Breast epithelium (tissue), 4 donors: ENCODE measurements around the gene ZW10. TPM values are rescaled to one million over a fixed set of nuclear protein-coding genes. Genes with fewer than 3 reads are reported as not detected.

Source experiments
- DNase-seq, 2 donors: peaks; one replicate each; pipeline ENCODE4 v3.0.0-alpha.2; 2019; ENCODE audit warnings: low spot score in 2 of 2
- H3K27ac ChIP-seq, 2 donors: fragments of 200-600 bp; sonication (generic) in 1 of 2; one replicate each; pipeline ENCODE4 v1.5.1; 2016 to 2019; ENCODE audit warnings: mild to moderate bottlenecking in 1 of 2
- H3K27me3 ChIP-seq, 2 donors: fragments of 200-600 bp; sonication (generic) in 1 of 2; one replicate each; pipeline versions ENCODE4 v1.5.1 to v1.6.0; 2017 to 2019; ENCODE audit warnings: control low read depth in 1 of 2, mild to moderate bottlenecking in 1 of 2
- H3K36me3 ChIP-seq: fragments of 200-600 bp; one replicate; pipeline ENCODE4 v1.5.1; 2019
- H3K4me1 ChIP-seq, 2 donors: fragments of 200-600 bp; sonication (generic); one replicate each; pipeline ENCODE4 v1.5.1; 2016 to 2019; ENCODE audit warnings: control low read depth in 1 of 2
- H3K4me3 ChIP-seq, 3 donors: fragments of 200-600 bp; sonication (generic); 1 replicate in 2 of 3; 2 replicates in 1 of 3; pipeline ENCODE4 v1.5.1; 2016 to 2019; ENCODE audit warnings: mild to moderate bottlenecking in 3 of 3, moderate library complexity in 2 of 3
- H3K9me3 ChIP-seq, 2 donors: fragments of 200-600 bp; sonication (generic) in 1 of 2; one replicate each; pipeline ENCODE4 v1.5.1; 2016 to 2019; ENCODE audit warnings: control low read depth in 1 of 2
- POLR2A ChIP-seq: fragments of 450-650 bp; IDR thresholded peaks from one replicate; pipeline ENCODE4 v1.6.1; 2016; ENCODE audit warnings: antibody characterized with exemption, mild to moderate bottlenecking, moderate library complexity
- POLR2AphosphoS5 ChIP-seq, 3 donors: sonication (generic); formaldehyde crosslinking; IDR thresholded peaks; one replicate each; pipeline ENCODE4 v1.6.1; 2017; ENCODE audit warnings: antibody characterized with exemption in 3 of 3
- intact Hi-C: fragments of 100-400 bp; cut with DNase I; formaldehyde crosslinking; loops from one replicate; pipeline ENCODE4 v1.15.1; 2023; ENCODE audit warnings: low total_unique reads
- total RNA-seq, 3 donors: library from RNA; depleted of rRNA; stranded (reverse); fragments of >200 nt; gene quantifications; one replicate each; pipeline ENCODE4 v1.1.0, GENCODE V29; 2016
- TF ChIP-seq, protein P1 (sequence below), 3 donors: fragments of 450-650 bp; IDR thresholded peaks; one replicate each; pipeline ENCODE4 v1.5.1; 2016 to 2017; ENCODE audit warnings: antibody characterized with exemption in 3 of 3, mild to moderate bottlenecking in 3 of 3, moderate library complexity in 3 of 3

Gene ZW10
- total RNA-seq, 3 donors from 2014 or later: 11.5 to 20.8 (median 18.7) TPM

DNA sequence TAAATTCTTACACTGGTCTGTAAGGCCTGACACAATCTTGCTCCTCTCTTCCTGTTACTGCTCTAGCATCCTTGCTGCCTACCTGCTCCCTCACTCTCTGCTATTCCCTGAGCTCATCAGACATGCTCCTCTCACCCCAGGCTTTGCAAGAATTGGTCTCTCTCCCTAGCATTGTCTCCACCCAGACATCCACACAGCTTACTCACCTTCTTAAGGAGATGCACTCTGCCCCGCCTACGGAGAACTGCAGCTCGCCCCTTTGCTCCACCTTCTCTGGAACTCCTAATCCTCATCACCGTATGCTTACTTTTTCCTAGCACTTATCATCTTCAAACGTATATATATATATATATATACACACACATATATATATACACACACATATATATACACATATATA, 44.0 kb downstream of the ZW10 start:
- intact Hi-C loops: no loop called here
- DNase-seq: no peak
- Histone ChIP-seq H3K4me1 (no peaks in the 10 kb centered on the region), H3K27me3 (no peaks in the 10 kb centered on the region), H3K36me3 (no peaks in the 10 kb centered on the region), H3K27ac (no peak overlapping the region), H3K4me3 (no peak overlapping the region), H3K9me3 (no peaks in the 10 kb centered on the region)
- TF ChIP-seq, protein P1, sequence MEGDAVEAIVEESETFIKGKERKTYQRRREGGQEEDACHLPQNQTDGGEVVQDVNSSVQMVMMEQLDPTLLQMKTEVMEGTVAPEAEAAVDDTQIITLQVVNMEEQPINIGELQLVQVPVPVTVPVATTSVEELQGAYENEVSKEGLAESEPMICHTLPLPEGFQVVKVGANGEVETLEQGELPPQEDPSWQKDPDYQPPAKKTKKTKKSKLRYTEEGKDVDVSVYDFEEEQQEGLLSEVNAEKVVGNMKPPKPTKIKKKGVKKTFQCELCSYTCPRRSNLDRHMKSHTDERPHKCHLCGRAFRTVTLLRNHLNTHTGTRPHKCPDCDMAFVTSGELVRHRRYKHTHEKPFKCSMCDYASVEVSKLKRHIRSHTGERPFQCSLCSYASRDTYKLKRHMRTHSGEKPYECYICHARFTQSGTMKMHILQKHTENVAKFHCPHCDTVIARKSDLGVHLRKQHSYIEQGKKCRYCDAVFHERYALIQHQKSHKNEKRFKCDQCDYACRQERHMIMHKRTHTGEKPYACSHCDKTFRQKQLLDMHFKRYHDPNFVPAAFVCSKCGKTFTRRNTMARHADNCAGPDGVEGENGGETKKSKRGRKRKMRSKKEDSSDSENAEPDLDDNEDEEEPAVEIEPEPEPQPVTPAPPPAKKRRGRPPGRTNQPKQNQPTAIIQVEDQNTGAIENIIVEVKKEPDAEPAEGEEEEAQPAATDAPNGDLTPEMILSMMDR (IDR thresholded peaks at IDR 0.05): no peak
- TF ChIP-seq POLR2AphosphoS5 (IDR thresholded peaks at IDR 0.05) (no peak), POLR2A (no peak)

GRCh38 chr11:113728814-113729213, 44.7 kb downstream of the ZW10 start:
- H3K4me1 ChIP-seq: no peaks in the 10 kb centered on the region
- H3K27me3 ChIP-seq: no peaks in the 10 kb centered on the region
- DNase-seq: no peak
- no peak overlapping the region for H3K4me3 ChIP-seq
- TF ChIP-seq, protein P1 (IDR thresholded peaks at IDR 0.05): no peak
- TF ChIP-seq POLR2AphosphoS5 (IDR thresholded peaks at IDR 0.05): no peak
- no peak for TF ChIP-seq POLR2A
- intact Hi-C loops: no loop called here
- H3K36me3 ChIP-seq: no peaks in the 10 kb centered on the region
- H3K9me3 ChIP-seq: no peaks in the 10 kb centered on the region
- no peak overlapping the region for H3K27ac ChIP-seq

DNA sequence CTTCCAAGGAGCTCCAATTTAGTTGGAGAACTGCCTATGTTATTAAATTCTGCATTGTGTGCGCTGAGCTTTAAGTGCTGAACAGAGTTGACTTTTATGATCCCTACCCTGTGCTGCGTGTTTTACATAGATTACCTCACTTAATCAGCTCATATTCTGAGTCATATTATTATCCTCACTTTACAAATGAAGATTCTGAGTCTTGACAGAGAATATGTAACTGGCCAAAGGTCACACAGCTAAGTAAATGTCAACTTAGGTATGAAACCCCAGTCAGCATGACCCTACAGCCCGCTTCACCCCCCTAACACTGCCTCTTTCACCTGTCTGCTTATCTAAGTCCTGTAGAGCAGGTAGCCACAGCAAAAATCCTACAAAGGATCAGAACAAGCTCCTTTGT, 47.6 kb downstream of the ZW10 start:
- no peaks in the 10 kb centered on the region for H3K36me3 ChIP-seq
- no peaks in the 10 kb centered on the region for H3K27me3 ChIP-seq
- intact Hi-C loops: no loop called here
- no peaks in the 10 kb centered on the region for H3K9me3 ChIP-seq
- H3K4me1 ChIP-seq: no peaks in the 10 kb centered on the region
- no peak overlapping the region for H3K27ac ChIP-seq
- TF ChIP-seq, protein P1 (IDR thresholded peaks at IDR 0.05): no peak
- no peak for TF ChIP-seq POLR2AphosphoS5 (IDR thresholded peaks at IDR 0.05)
- no peak for TF ChIP-seq POLR2A
- no peak overlapping the region for H3K4me3 ChIP-seq
- DNase-seq: no peak

DNA sequence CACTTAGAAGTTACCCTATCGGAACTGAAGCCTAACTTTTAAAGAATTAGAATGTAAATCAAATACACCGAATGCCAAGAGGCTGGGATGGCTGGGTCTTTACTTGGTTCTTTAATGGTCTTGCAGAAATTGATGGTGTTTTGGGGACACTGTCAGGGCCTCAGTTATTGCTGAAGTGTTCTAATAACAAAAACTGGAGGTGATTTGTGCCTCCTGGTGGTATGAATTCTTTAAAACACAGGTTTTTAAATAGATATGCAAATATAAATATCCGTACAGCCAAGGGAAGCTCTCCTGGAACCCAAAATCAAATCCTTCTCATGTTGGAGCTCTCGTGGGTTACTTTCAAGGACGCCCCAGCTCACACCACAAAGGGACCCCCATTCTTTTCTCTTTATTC, 48.1 kb downstream of the ZW10 start:
- Histone ChIP-seq H3K4me3 (no peak overlapping the region), H3K36me3 (no peaks in the 10 kb centered on the region), H3K4me1 (no peaks in the 10 kb centered on the region), H3K9me3 (no peaks in the 10 kb centered on the region), H3K27ac (no peak overlapping the region), H3K27me3 (no peaks in the 10 kb centered on the region)
- no peak for DNase-seq
- TF ChIP-seq, protein P1 (IDR thresholded peaks at IDR 0.05): no peak
- TF ChIP-seq POLR2A (no peak), POLR2AphosphoS5 (IDR thresholded peaks at IDR 0.05) (no peak)
- intact Hi-C loops: no loop called here

GRCh38 chr11:113724778-113725177, 48.7 kb downstream of the ZW10 start:
- Histone ChIP-seq H3K36me3 (no peaks in the 10 kb centered on the region), H3K4me1 (no peaks in the 10 kb centered on the region), H3K9me3 (no peaks in the 10 kb centered on the region), H3K4me3 (no peak overlapping the region), H3K27ac (no peak overlapping the region), H3K27me3 (no peaks in the 10 kb centered on the region)
- DNase-seq: no peak
- intact Hi-C loops: no loop called here
- no peak for TF ChIP-seq POLR2A
- TF ChIP-seq, protein P1 (IDR thresholded peaks at IDR 0.05): no peak
- TF ChIP-seq POLR2AphosphoS5 (IDR thresholded peaks at IDR 0.05): no peak
